HG03520 (cell line): Measurements from ENCODE around the gene GSTM3.
"Not testable (repeated sequence)": the region's sequence is repeated elsewhere in the genome, so short reads cannot be mapped to it uniquely, and the experiment has no call there.

Experiments
- ATAC-seq: cut with Tn5 transposase; IDR thresholded peaks from one replicate; pipeline ENCODE4 v1.9.1; 2021; ENCODE audit warnings: mild to moderate bottlenecking, moderate library complexity; ENCODE audit not compliant: unreplicated experiment

Gene GSTM3

GRCh38 chr1:109762821-109763645 lies 22.2 kb upstream of the GSTM3 start:
- no peak for ATAC-seq

- no peak for ATAC-seq
Measured at GRCh38 chr1:109762039-109762585, 21.3 kb upstream of the GSTM3 start.

DNA sequence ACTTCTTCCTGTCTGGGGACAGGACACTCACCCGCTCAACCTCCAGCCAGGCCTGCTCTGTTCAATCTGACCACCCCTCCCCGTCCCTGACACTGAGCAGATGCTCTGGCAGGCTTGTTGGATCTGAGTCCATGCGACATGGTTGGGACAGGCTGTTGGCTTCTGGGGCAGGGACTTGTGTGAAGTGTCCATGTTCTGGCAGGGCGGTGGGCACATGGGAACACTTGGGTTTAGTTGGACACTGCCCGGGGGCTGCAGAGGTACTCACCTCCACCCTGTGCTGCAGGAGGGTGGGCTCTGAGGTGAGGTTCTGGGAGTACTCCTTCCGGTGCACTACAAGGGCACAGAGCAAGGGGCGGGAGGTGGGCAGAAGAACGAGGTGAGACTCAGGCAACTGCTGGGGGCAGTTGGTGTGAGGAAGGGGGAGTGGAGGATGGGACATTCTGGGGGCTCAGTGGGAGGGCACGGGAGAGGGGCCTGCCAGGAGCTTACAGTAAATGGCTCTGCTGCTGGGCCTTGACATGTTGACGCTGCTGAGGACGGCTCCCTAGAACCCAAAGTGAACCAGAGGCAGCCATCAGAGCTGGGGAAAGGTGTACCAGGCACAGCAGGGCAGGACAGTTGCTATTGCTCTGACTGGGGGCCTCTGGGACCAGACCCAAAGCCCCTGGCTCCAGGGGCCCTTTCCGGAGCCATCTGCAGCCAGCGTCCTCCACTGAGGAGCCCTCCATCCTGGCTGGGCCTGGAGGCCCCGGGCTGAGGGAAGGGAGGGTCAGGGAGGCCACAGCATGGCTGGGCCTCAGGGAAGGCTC lies 20.6 kb upstream of the GSTM3 start:
- ATAC-seq: no peak

DNA sequence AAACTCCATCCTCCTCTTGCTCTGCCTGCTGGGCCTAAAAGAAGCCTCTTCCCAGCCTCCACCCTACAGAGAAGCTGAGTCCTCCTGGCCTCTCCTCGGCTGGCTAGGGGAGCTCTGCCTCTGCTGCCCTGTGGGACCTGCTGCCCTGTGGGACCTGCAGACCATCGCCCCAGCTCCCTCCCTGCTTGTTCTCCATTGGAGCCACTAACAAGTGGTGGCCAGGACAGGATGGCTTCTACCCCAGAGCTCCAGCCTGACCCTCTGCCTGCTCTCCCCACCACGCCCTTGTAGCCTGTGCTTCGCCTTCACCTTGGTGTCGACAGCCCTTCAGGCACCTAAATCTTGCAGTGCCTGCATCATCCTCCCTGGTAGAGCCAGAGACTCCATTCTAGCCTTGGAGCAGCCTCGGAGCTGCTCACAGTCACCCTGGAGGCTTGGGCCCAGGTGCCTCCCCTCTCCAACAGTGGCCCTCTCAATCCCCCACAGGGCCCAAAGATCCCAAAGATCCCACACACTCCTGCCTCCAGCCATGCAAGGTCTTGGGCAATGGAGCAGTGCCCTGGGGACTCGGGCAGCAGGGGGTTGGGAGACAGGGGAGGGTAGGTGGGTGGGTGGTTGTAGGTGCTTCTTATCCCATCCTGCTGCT lies 19.9 kb upstream of the GSTM3 start:
- ATAC-seq: no peak

DNA sequence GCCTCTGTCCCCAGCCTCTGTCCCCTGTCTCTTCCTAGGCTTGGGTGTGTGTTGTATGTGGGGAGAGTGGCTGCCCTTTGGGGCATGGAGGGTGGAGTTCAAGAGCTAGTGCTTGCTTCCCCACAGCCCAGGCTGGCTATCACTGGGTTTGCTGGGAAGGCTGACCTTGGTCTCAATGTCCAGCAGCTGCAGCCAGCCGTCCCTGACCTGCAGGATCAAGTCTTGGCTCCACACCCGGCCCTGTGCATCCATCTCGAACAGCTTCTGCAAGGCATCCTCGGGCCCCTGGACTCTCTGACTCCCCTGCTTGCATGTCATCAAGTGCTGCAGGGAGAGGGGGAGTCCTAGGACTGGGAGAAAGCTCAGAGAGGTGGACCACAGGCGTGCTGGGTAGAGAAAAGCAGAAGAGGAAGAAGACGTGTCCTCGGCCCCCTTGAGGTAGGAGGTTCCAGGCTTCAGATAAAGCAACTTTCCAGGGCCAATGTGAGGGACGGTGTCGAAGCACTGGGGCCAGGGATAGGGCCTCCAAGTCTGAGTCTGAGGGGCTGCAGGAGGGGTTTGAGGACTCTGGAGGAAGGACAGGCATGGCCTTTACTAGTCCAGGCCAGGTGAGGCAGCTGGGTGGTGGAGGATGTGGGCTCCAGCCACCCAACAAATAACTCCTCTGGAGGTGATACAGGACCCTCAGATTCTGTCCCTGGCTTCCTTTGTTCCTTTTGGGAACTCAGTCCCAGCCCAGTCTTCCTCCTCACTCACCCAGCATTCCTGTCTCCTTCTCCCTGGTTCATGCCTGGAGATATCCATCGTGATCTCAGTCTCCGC lies 18.9 kb upstream of the GSTM3 start:
- no peak for ATAC-seq

- no peak for ATAC-seq
Measured at GRCh38 chr1:109757936-109758786, 17.3 kb upstream of the GSTM3 start.

- ATAC-seq: no peak
Measured at GRCh38 chr1:109756848-109757521, 16.1 kb upstream of the GSTM3 start.

DNA sequence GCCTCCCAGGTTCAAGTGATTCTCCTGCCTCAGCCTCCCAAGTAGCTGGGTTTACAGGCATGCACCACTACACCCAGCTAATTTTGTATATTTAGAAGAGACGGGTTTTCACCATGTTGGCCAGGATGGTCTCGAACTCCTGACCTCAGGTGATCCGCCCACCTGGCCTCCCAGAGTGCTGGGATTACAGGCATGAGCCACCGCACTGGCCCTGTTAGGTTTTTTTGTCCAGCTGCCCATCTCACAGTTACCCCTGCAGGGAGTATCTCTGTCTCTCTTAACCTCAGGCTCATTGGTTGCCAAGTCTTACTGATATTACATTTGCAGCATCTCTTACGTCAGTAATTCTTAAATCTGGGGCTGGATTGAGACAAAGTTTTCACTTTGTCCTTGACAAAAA lies 15.5 kb upstream of the GSTM3 start:
- not testable (repeated sequence) for ATAC-seq

DNA sequence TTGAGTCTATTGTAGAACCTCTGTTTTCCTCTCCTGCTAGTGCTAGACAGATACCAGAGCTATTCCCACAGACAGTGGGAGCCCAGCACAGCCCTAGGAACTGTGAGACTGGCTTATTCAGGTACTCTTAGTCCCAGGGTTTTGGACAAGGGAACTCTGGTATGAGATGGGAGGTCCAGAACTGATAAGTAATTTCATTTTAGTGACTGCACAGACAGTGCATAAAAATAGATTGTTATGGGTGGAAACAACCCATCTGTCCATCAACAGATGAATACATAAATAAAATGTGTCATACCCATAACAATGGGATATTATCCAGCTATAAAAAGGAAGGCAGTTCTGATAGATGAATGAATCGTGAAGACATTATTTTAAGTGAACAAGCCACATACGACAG lies 13.9 kb upstream of the GSTM3 start:
- ATAC-seq: no peak

- no peak for ATAC-seq
Measured at GRCh38 chr1:109751531-109752260, 10.9 kb upstream of the GSTM3 start.

DNA sequence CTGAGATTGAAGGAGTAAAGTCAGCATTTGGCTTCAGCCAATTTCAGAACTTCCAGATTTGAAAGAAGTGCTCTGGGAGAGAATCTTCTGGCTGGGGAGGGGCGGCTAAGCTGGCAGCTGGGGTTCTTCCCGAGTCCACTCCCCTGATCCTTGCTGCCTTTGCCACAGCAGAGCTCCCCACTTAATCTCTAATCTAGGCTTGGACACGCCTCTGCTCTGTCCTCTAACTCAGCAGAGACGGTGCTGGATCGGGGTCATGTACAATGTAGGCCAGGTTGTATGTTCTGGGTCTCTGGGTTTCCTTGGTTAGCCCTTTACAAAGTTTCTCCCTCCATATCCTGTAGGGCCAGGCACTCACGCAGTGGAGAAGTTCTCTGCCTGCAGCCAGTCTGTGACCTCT lies 10.1 kb upstream of the GSTM3 start:
- no peak for ATAC-seq

DNA sequence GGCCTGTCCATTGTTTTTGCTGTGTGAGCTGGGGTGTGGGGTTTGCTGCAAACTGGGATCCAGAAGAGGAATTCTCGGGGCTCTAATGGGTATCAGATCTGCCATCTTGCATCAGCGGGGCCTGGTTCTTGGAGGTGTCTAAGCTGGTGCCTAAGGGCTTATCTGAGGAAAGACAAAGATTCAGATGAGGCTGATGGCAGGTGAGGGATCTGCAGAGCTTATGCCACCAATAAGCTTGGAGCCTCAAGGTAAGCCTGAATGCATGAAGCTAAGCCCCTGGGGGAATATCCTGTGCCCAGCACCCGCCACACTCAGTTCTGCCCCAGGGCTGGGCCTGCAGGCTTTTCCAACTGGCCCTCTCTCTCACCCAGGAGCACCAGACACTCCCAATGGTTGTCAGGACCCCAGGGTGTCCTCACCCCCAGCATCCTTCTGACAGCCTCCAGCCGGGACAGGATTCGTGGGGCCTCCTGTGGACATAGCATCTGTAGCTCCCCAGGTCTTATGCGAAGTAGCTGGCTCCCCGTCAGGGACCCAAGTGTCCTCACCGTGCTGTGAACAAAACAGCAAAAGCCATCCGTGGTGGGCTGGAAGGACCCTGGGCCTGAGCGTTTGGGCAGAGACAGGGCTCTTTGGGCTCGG lies 9.5 kb upstream of the GSTM3 start:
- no peak for ATAC-seq

DNA sequence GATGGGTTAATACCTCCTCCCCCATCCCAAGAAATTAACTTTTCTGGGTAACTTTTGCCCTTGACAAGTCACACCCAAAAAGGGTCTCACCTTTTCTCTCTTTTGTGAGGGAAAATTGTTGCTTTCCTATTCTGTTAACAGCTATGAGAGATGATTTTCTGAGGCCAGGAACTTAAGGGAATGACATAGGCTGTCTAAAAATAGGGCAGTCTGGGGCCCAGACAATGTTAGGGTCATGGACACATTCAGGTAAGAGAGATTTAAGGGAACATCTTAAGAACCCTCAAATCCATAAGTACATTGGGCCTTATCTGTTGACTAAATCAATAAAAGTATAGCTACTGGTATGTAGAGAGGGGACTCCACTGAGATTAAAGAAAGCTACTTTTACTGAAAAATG lies 8.4 kb upstream of the GSTM3 start:
- ATAC-seq: no peak

GRCh38 chr1:109748311-109748710 lies 7.5 kb upstream of the GSTM3 start:
- ATAC-seq: not testable (repeated sequence)

GRCh38 chr1:109739738-109740614 lies 862 bp downstream of the GSTM3 start:
- ATAC-seq: no peak

DNA sequence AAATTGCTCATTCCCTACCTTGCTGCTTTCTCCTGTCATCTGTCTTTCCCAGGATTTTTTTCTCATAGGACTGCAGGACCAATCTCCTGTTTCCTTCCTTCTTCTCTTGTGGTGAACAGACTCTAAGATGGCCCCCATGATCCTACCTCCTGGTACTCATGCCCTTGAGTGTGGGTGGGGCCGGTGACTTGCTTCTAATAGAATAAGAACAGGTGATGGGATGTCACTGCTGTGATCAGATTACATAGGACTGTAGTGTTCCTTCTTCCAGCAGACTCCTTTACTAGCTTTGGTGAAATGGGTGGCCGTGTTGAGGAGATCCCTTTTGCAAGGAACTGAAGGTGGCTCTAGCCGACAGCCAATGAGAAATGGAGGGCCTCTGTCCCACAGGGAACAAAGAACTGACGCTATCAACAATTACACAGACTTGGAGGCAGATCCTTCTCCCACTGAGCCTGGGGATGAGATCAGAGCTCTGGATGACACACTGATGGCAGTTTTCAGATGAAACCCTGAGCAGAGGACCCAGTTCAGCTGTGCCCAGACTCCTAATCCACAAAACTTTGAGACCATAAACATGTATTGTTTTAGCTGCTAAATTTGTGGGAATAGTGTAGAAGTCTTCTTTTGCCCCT lies 7.5 kb downstream of the GSTM3 start:
- ATAC-seq: no peak
